IMR-90 (cell line): ENCODE measurements around the gene TBRG4. TPM values are rescaled to one million over a fixed set of nuclear protein-coding genes. Genes with fewer than 3 reads are reported as not detected.

ENCODE experiments used
- ATAC-seq: fragments of 200-7000 bp; cut with Tn5 transposase; 2 replicates; pipeline ENCODE4 v1.9.1; 2020; ENCODE audit warnings: low read depth, mild to moderate bottlenecking, moderate library complexity
- BruUV-seq: library from RNA; stranded (reverse); fragments of 400-500 nt; replicated peaks from 2 replicates; lab custom pipeline; 2021; lab: Mats Ljungman, UMichigan
- CTCF ChIA-PET: fragments of 300-600 bp; formaldehyde crosslinking; extraction: SDS; loops from one replicate; lab custom pipeline; 2021; ENCODE audit warnings: antibody characterized with exemption; lab: Yijun Ruan, JAX
- POLR2A ChIA-PET: fragments of 300-600 bp; sonication (Branson Sonifier 250); formaldehyde crosslinking; loops from one replicate; lab custom pipeline; 2022; ENCODE audit warnings: antibody characterized with exemption; ENCODE audit not compliant: unreplicated experiment; lab: Charles Lee
- DNase-seq: peaks from one replicate; pipeline ENCODE4 v3.0.0; 2013
- H2AFZ ChIP-seq: replicated peaks from 2 replicates; pipeline ENCODE3; 2013; ENCODE audit warnings: low read length, mild to moderate bottlenecking; ENCODE audit not compliant: poor library complexity
- H2AK5ac ChIP-seq: 2 replicates; pipeline ENCODE4 v1.6.1; 2013; ENCODE audit warnings: low read depth, low read length, inconsistent platforms
- H2AK9ac ChIP-seq: replicated peaks from 2 replicates; pipeline ENCODE3; 2013; ENCODE audit warnings: mild to moderate bottlenecking, low read depth, low read length, moderate library complexity; ENCODE audit not compliant: poor library complexity
- H2BK120ac ChIP-seq: 2 replicates; pipeline ENCODE4 v1.6.1; 2013; ENCODE audit warnings: low read depth, low read length, inconsistent platforms
- H2BK15ac ChIP-seq: 3 replicates; pipeline ENCODE4 v1.6.1; 2013; ENCODE audit warnings: low read depth, low read length, inconsistent platforms
- H2BK20ac ChIP-seq: 2 replicates; pipeline ENCODE4 v1.6.1; 2013; ENCODE audit warnings: low read depth, mild to moderate bottlenecking, inconsistent platforms, low read length, moderate library complexity
- H2BK5ac ChIP-seq: 2 replicates; pipeline ENCODE4 v1.6.1; 2013; ENCODE audit warnings: mild to moderate bottlenecking, low read depth, low read length, inconsistent platforms; ENCODE audit not compliant: poor library complexity, severe bottlenecking
- H3K14ac ChIP-seq: replicated peaks from 2 replicates; pipeline ENCODE4 v1.6.1; 2013; ENCODE audit warnings: low read depth, low read length, inconsistent platforms
- H3K18ac ChIP-seq: 2 replicates; pipeline ENCODE4 v1.6.1; 2013; ENCODE audit warnings: low read depth, low read length, control low read depth
- H3K23ac ChIP-seq: 2 replicates; pipeline ENCODE4 v1.6.1; 2013; ENCODE audit warnings: low read depth, low read length, inconsistent platforms
- H3K27ac ChIP-seq: 2 replicates; pipeline ENCODE4 v1.5.1; 2013; ENCODE audit warnings: mild to moderate bottlenecking, control low read depth, low read length; ENCODE audit not compliant: insufficient read depth
- H3K27me3 ChIP-seq: 2 replicates; pipeline ENCODE4 v1.6.1; 2013; ENCODE audit warnings: low read length; ENCODE audit not compliant: control insufficient read depth, insufficient read depth
- H3K36me3 ChIP-seq: 2 replicates; pipeline ENCODE4 v1.6.1; 2013; ENCODE audit warnings: low read length, mixed read lengths; ENCODE audit not compliant: control insufficient read depth, insufficient read depth
- H3K4ac ChIP-seq: 2 replicates; pipeline ENCODE4 v1.6.1; 2013; ENCODE audit warnings: low read depth, low read length, inconsistent platforms
- H3K4me1 ChIP-seq: 2 replicates; pipeline ENCODE4 v1.6.1; 2013; ENCODE audit warnings: low read length, mixed read lengths; ENCODE audit not compliant: control insufficient read depth, insufficient read depth
- H3K4me2 ChIP-seq: 2 replicates; pipeline ENCODE4 v1.6.1; 2013; ENCODE audit warnings: low read depth, mild to moderate bottlenecking, control low read depth, low read length, moderate library complexity
- H3K4me3 ChIP-seq: 2 replicates; pipeline ENCODE4 v1.5.1; 2013; ENCODE audit warnings: low read depth, mild to moderate bottlenecking, control low read depth, low read length, moderate library complexity; ENCODE audit not compliant: insufficient read depth
- H3K56ac ChIP-seq: 2 replicates; pipeline ENCODE4 v1.6.1; 2013; ENCODE audit warnings: low read length, inconsistent platforms; ENCODE audit not compliant: insufficient read depth; ENCODE audit errors: extremely low read depth
- H3K79me1 ChIP-seq, 2 experiments: 2 replicates each; pipeline ENCODE4 v1.6.1; 2013; ENCODE audit warnings: low read length in 2 of 2, inconsistent platforms in 1 of 2, low read depth in 1 of 2
- H3K9ac ChIP-seq: 2 replicates; pipeline ENCODE4 v1.6.1; 2013; ENCODE audit warnings: low read depth, low read length, control low read depth
- H3K9me1 ChIP-seq: 2 replicates; pipeline ENCODE4 v1.6.1; 2013; ENCODE audit warnings: low read length, inconsistent platforms; ENCODE audit not compliant: insufficient read depth
- H3K9me3 ChIP-seq: 2 replicates; pipeline ENCODE4 v1.6.1; 2013; ENCODE audit warnings: low read length; ENCODE audit not compliant: control insufficient read depth, insufficient read depth
- H4K20me1 ChIP-seq: 2 replicates; pipeline ENCODE4 v1.6.1; 2013; ENCODE audit warnings: low read length, inconsistent platforms; ENCODE audit not compliant: insufficient read depth
- H4K5ac ChIP-seq: 2 replicates; pipeline ENCODE4 v1.6.1; 2013; ENCODE audit warnings: mild to moderate bottlenecking, low read depth, low read length, control low read depth
- H4K8ac ChIP-seq, 2 experiments: 2 replicates each; pipeline ENCODE4 v1.6.1; 2013; ENCODE audit warnings: low read depth in 2 of 2, low read length in 2 of 2, control low read depth in 1 of 2, inconsistent platforms in 1 of 2
- H4K91ac ChIP-seq: 2 replicates; pipeline ENCODE4 v1.6.1; 2013; ENCODE audit warnings: low read depth, low read length, inconsistent platforms; ENCODE audit not compliant: insufficient read depth
- BHLHE40 ChIP-seq: fragments of 150-350 bp; IDR thresholded peaks from 2 replicates; pipeline ENCODE4 v1.6.1; 2016; ENCODE audit warnings: mild to moderate bottlenecking, low read depth, low read length
- CEBPB ChIP-seq: IDR thresholded peaks from 2 replicates; pipeline ENCODE4 v1.6.1; 2012; ENCODE audit warnings: low read depth, low read length, improper control_type of control experiment
- MAFK ChIP-seq: IDR thresholded peaks from 2 replicates; pipeline ENCODE4 v1.6.1; 2012; ENCODE audit warnings: low read depth, low read length, improper control_type of control experiment
- MXI1 ChIP-seq: IDR thresholded peaks from 2 replicates; pipeline ENCODE4 v1.6.1; 2012; ENCODE audit warnings: low read depth, mild to moderate bottlenecking, low read length, moderate library complexity, borderline replicate concordance
- POLR2A ChIP-seq: IDR thresholded peaks from 2 replicates; pipeline ENCODE4 v1.6.1; 2012; ENCODE audit warnings: mild to moderate bottlenecking, low read depth, low read length
- RFX5 ChIP-seq: IDR thresholded peaks from 2 replicates; pipeline ENCODE4 v1.8.0; 2012; ENCODE audit warnings: low read depth, mild to moderate bottlenecking, low read length, moderate library complexity
- WGBS, 2 experiments: methylation state at CpG; one replicate each; pipeline versions ENCODE4 v1.1.5 to v1.1.7; 2013; ENCODE audit warnings: missing lambda C conversion rate in 2 of 2; ENCODE audit not compliant: insufficient read length in 1 of 2; ENCODE audit errors: extremely low coverage in 2 of 2; 5-methylcytosine and 5-hydroxymethylcytosine counted together
- dilution Hi-C: fragments of 300-500 bp; cut with HindIII; formaldehyde crosslinking; loops from one replicate; pipeline ENCODE4 v1.14.3; 2018; ENCODE audit warnings: low sequenced_read_pairs; ENCODE audit not compliant: unreplicated experiment
- in situ Hi-C: fragments of 300-500 bp; cut with MboI; formaldehyde crosslinking; loops from 3 replicates; pipeline ENCODE4 v1.14.3; 2019; ENCODE audit warnings: low sequenced_read_pairs, inconsistent platforms, mixed read lengths
- intact Hi-C: fragments of 100-400 bp; cut with micrococcal nuclease; formaldehyde crosslinking; loops from 2 replicates; pipeline ENCODE4 v1.10.0; 2022
- polyA plus RNA-seq, 3 experiments: library from polyadenylated mRNA; depleted of rRNA; stranded (reverse); fragments of >200 nt; gene quantifications; 2 replicates each; pipeline ENCODE4 v1.2.3, GENCODE V29; 2012; ENCODE audit warnings: low replicate concordance in 1 of 3
- total RNA-seq: library from RNA; depleted of rRNA; stranded (reverse); fragments of >200 nt; gene quantifications from 2 replicates; pipeline ENCODE4 v1.2.3, GENCODE V29; 2012
- TF ChIP-seq, protein P1 (sequence below): conservative IDR thresholded peaks from 2 replicates; pipeline ENCODE4 v1.5.1; 2012; ENCODE audit warnings: mild to moderate bottlenecking, low read depth, low read length, improper control_type of control experiment

The TBRG4 gene
- total and polyA plus RNA-seq, 2 of the 4 experiments (the other 2 are of a cell fraction), result 71.6 to 77.6 TPM

GRCh38 chr7:45160417-45160881 lies 49.0 kb upstream of the TBRG4 start:
- Histone ChIP-seq H4K91ac (no peak overlapping the region), H3K4me2 (no peak overlapping the region), H3K56ac (no peak overlapping the region), H3K14ac (no peak overlapping the region), H3K79me1 (no peaks in the 10 kb centered on the region), H3K9me1 (no peaks in the 10 kb centered on the region), H3K18ac (no peak overlapping the region), H2AFZ (no peak overlapping the region), H3K27ac (no peak overlapping the region), H4K20me1 (no peaks in the 10 kb centered on the region), H2AK9ac (no peak overlapping the region), H4K8ac (no peak overlapping the region), H4K5ac (no peak overlapping the region), H3K36me3 (no peaks in the 10 kb centered on the region), H3K4me3 (no peak overlapping the region), H3K9ac (no peak overlapping the region), H3K27me3 (peaks cover 51% of the 10 kb centered on the region), H2BK120ac (no peak overlapping the region), H2BK20ac (no peak overlapping the region), H2BK15ac (no peak overlapping the region), H3K23ac (no peak overlapping the region), H2BK5ac (no peak overlapping the region), H3K4ac (no peak overlapping the region), H2AK5ac (no peak overlapping the region), H3K9me3 (no peaks in the 10 kb centered on the region), H3K4me1 (no peaks in the 10 kb centered on the region)
- POLR2A ChIA-PET, result no interaction called here
- DNase-seq, result no peak
- in situ Hi-C loops (no loop called here), intact Hi-C loops (no loop called here), dilution Hi-C loops (no loop called here)
- WGBS, 2 experiments, result 50% methylated on average over 3 of the region's 10 CpGs; no CpG with 5 or more reads in 1 of the 2 experiments
- ATAC-seq, result no peak
- CTCF ChIA-PET, result no interaction called here
- no peak for TF ChIP-seq RFX5
- TF ChIP-seq MXI1, result no peak
- no peak for TF ChIP-seq BHLHE40
- no peak for TF ChIP-seq POLR2A
- TF ChIP-seq MAFK, result no peak
- TF ChIP-seq CEBPB, result no peak
- TF ChIP-seq, protein P1, sequence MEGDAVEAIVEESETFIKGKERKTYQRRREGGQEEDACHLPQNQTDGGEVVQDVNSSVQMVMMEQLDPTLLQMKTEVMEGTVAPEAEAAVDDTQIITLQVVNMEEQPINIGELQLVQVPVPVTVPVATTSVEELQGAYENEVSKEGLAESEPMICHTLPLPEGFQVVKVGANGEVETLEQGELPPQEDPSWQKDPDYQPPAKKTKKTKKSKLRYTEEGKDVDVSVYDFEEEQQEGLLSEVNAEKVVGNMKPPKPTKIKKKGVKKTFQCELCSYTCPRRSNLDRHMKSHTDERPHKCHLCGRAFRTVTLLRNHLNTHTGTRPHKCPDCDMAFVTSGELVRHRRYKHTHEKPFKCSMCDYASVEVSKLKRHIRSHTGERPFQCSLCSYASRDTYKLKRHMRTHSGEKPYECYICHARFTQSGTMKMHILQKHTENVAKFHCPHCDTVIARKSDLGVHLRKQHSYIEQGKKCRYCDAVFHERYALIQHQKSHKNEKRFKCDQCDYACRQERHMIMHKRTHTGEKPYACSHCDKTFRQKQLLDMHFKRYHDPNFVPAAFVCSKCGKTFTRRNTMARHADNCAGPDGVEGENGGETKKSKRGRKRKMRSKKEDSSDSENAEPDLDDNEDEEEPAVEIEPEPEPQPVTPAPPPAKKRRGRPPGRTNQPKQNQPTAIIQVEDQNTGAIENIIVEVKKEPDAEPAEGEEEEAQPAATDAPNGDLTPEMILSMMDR, result no peak
- BruUV-seq, result no TSS peak
